Measurements from ENCODE around the gene INPP5A. TPM values are rescaled to one million over a fixed set of nuclear protein-coding genes. Genes with fewer than 3 reads are reported as not detected.

Gene INPP5A
- total and polyA plus RNA-seq, 9 of the 15 experiments (the other 6 are each of a cell fraction or from before 2014, with no cell fraction given) = 0.66 to 11.6 (median 7.7) TPM

DNA sequence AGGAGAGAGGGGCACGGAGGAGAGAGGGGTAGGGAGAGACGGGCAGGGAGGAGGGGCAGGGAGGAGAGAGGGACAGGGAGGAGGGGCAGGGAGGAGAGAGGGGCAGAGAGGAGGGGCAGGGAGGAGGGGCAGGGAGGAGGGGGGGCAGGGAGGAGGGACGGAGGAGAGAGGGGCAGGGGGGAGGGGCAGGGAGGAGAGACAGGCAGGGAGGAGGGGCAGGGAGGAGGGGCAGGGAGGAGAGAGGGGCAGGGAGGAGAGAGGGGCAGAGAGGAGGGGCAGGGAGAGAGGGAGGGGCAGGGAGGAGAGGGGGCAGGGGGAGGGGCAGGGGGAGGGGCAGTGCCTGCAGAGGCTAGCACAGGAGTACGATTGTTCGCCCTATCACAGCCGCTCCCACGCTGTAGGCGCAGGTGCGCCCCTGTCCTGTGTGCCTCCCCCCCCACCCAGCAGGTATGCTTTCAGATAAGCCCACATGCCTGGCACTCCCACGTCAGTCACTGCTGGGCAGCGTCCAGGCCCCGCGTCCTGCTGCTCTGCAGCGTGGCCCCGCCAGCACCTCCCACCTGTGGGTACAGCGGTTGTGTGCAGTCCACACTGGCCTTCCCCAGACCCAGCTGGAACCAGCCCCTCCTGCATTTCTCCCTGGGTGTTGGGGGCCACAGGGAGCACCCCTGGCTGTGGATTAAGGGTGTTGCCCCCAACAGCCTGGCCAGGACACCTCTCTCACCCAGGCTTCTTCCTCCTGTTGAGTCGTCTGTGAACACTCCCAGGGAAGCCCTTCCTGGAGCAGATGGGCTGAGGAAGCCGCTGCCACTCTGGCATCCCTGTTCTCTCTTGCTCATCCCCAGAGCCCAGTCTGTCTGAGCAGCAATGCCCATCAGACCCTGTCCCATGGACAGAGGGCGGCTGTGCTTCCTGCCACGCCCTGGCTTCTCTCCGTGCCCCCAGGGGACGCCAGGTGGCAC is 237.6 kb downstream of the INPP5A start:
- Histone ChIP-seq H3K9me3 (replicated peaks; ENCODE audit: control insufficient read depth, insufficient read depth, low read depth, low read length) (no peaks in the 10 kb centered on the region), H3K4me1 (replicated peaks in 1 of 2; ENCODE audit: control insufficient read depth in 2 of 2, insufficient read depth in 2 of 2, low read length in 2 of 2) (no peaks in the 10 kb centered on the region), H3K9me1 (ENCODE audit: control insufficient read depth, insufficient read depth, low read length) (no peaks in the 10 kb centered on the region), H3K27ac (ENCODE audit: extremely low read depth, low read depth, low read length) (no peak overlapping the region), H4K20me1 (replicated peaks; ENCODE audit: control insufficient read depth, insufficient read depth, low read length) (no peaks in the 10 kb centered on the region), H2AFZ (ENCODE audit: low read depth, low read length) (no peak overlapping the region), H3K79me2 (ENCODE audit: control insufficient read depth, insufficient read depth, low read length) (no peaks in the 10 kb centered on the region), H3K36me3 (ENCODE audit: control insufficient read depth, insufficient read depth, low read length) (no peaks in the 10 kb centered on the region), H3K4me3 (no peak overlapping the region), H3K4me2 (ENCODE audit: insufficient read depth, low read length) (no peak overlapping the region), H3K27me3 (ENCODE audit: control insufficient read depth in 2 of 2, insufficient read depth in 2 of 2, low read length in 2 of 2) (no peaks in the 10 kb centered on the region), H3K9ac (ENCODE audit: insufficient read depth in 1 of 2, low read depth in 2 of 2, low read length in 2 of 2) (no peak overlapping the region)
- no TSS peak for BruUV-seq (replicated peaks)
- 49% methylated on average over 10 of the region's 22 CpGs for WGBS (ENCODE audit: insufficient coverage, low coverage, missing lambda C conversion rate)
- POLR2A ChIA-PET = no interaction called here
- CTCF ChIA-PET (ENCODE audit: low intra/inter-chr PET ratio) = no interaction called here
- DNase-seq (ENCODE audit: extremely low read depth in 1 of 4, low spot score in 3 of 4) (no peak), FAIRE-seq (no peak), ATAC-seq (no peak)
- in situ Hi-C loops (cut with MboI) (no loop called here), intact Hi-C loops (cut with micrococcal nuclease) (no loop called here)
- TF ChIP-seq ZNF263 (CRISPR knock-in tag; IDR thresholded peaks at IDR 0.05; ENCODE audit: borderline replicate concordance) (0 out of 2 replicates have a peak, but pooled peaks have one; percentile 58), CREBBP (IDR thresholded peaks at IDR 0.05; ENCODE audit: low read depth, low read length) (no peak)

DNA sequence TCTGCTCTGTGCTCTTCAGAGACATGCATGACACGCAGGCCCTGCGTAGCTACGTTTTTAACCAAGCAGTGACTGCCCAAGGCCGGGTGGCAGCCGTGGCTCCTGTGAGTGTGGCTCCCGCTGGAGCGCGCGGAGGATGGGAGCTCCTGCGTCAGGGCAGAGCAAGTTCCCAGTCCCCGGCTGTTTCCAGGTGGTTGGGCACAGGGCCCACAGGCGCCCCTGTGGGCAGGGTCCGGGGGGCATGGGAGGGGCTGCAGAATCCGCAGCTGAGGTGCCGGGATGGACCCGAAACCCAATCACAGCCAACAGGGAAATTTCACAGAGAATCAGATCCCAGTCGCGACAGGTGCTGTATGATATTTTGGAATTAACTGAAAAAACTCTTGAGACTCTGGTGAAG is 238.6 kb downstream of the INPP5A start:
- ATAC-seq = no peak
- CTCF ChIA-PET (ENCODE audit: low intra/inter-chr PET ratio) = no interaction called here
- TF ChIP-seq FOXM1 (IDR thresholded peaks at IDR 0.05; ENCODE audit: low read depth) = no peak
- TF ChIP-seq FOXM1 (CRISPR knock-in tag; IDR thresholded peaks at IDR 0.05; ENCODE audit: low read depth) = no peak
- TF ChIP-seq MITF (IDR thresholded peaks at IDR 0.05) = no peak
- no peak for TF ChIP-seq RBFOX2 (IDR thresholded peaks at IDR 0.05; ENCODE audit: low read depth, low read length)
- no peak for TF ChIP-seq MECOM (CRISPR knock-in tag; IDR thresholded peaks at IDR 0.05)
- no peak for TF ChIP-seq FOXK1 (CRISPR knock-in tag; IDR thresholded peaks at IDR 0.05; ENCODE audit: borderline replicate concordance)
- TF ChIP-seq NONO (IDR thresholded peaks at IDR 0.05; ENCODE audit: low read depth in 2 of 2, low read length in 1 of 2) = no peak
- TF ChIP-seq ATF7 (IDR thresholded peaks at IDR 0.05) = no peak
- no peak for TF ChIP-seq ZNF449 (CRISPR knock-in tag; IDR thresholded peaks at IDR 0.05)
- no peak for TF ChIP-seq ZNF197 (CRISPR knock-in tag; IDR thresholded peaks at IDR 0.05; ENCODE audit: low read depth)
- no peak for TF ChIP-seq ZBTB17 (CRISPR knock-in tag; IDR thresholded peaks at IDR 0.05)

More for the DNA sequence above, 238.6 kb downstream of the INPP5A start:
- H3K27me3 ChIP-seq (ENCODE audit: control insufficient read depth in 2 of 2, insufficient read depth in 2 of 2, low read length in 2 of 2) = no peaks in the 10 kb centered on the region
- no peak overlapping the region for H3K4me3 ChIP-seq
- H3K9me1 ChIP-seq (ENCODE audit: control insufficient read depth, insufficient read depth, low read length) = no peaks in the 10 kb centered on the region
- H2AFZ ChIP-seq (ENCODE audit: low read depth, low read length) = no peak overlapping the region
- in situ Hi-C loops (cut with MboI) = no loop called here
- H3K9ac ChIP-seq (ENCODE audit: insufficient read depth in 1 of 2, low read depth in 2 of 2, low read length in 2 of 2) = no peak overlapping the region
- POLR2A ChIA-PET = no interaction called here
- H3K27ac ChIP-seq (ENCODE audit: extremely low read depth, low read depth, low read length) = no peak overlapping the region
- no TSS peak for BruUV-seq (replicated peaks)
- H3K9me3 ChIP-seq (replicated peaks; ENCODE audit: control insufficient read depth, insufficient read depth, low read depth, low read length) = no peaks in the 10 kb centered on the region
- WGBS (ENCODE audit: insufficient coverage, low coverage, missing lambda C conversion rate) = 74% methylated on average over 7 of the region's 18 CpGs
- no peak for DNase-seq (ENCODE audit: extremely low read depth in 1 of 4, low spot score in 3 of 4)
- H3K4me1 ChIP-seq (replicated peaks in 1 of 2; ENCODE audit: control insufficient read depth in 2 of 2, insufficient read depth in 2 of 2, low read length in 2 of 2) = no peaks in the 10 kb centered on the region
- H3K4me2 ChIP-seq (ENCODE audit: insufficient read depth, low read length) = no peak overlapping the region
- no peak for FAIRE-seq
- intact Hi-C loops (cut with micrococcal nuclease) = no loop called here
- H3K36me3 ChIP-seq (ENCODE audit: control insufficient read depth, insufficient read depth, low read length) = no peaks in the 10 kb centered on the region
- no peaks in the 10 kb centered on the region for H4K20me1 ChIP-seq (replicated peaks; ENCODE audit: control insufficient read depth, insufficient read depth, low read length)
- no peaks in the 10 kb centered on the region for H3K79me2 ChIP-seq (ENCODE audit: control insufficient read depth, insufficient read depth, low read length)

All from K562 (cell line).